ENCODE results near the gene KNTC1. TPM values are rescaled to one million over a fixed set of nuclear protein-coding genes. Genes with fewer than 3 reads are reported as not detected.

The KNTC1 gene
- total RNA-seq, 1 donor from 2014 or later, result 8.4 TPM

DNA sequence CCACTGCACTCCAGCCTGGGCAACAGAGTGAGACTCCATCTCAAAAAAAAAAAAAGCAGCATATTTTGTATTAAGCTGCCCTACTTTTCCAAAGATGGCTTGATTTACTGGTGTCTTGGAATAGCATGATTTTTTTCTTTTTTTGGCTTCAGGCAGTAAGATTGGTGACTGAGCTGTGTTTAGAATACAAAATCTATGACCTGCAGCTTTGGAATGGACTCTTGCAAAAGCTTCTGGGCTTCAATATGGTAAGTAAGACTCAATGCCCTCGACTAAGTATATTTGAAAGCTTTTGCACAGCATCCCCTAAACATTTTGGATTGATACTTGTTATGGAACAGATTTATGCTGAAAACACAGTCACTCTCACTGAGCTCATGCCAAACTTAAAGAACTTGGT is 87.8 kb downstream of the KNTC1 start:
- no peak overlapping the region for H3K27ac ChIP-seq
- no peak for DNase-seq
- ATAC-seq, result no peak
- peaks cover 15% of the 10 kb centered on the region for H3K36me3 ChIP-seq
- H3K4me1 ChIP-seq, result no peaks in the 10 kb centered on the region
- H3K9me3 ChIP-seq, result no peaks in the 10 kb centered on the region
- H3K4me3 ChIP-seq, result no peak overlapping the region
- intact Hi-C loops (cut with DNase I), result no loop called here
- TF ChIP-seq, protein P1, sequence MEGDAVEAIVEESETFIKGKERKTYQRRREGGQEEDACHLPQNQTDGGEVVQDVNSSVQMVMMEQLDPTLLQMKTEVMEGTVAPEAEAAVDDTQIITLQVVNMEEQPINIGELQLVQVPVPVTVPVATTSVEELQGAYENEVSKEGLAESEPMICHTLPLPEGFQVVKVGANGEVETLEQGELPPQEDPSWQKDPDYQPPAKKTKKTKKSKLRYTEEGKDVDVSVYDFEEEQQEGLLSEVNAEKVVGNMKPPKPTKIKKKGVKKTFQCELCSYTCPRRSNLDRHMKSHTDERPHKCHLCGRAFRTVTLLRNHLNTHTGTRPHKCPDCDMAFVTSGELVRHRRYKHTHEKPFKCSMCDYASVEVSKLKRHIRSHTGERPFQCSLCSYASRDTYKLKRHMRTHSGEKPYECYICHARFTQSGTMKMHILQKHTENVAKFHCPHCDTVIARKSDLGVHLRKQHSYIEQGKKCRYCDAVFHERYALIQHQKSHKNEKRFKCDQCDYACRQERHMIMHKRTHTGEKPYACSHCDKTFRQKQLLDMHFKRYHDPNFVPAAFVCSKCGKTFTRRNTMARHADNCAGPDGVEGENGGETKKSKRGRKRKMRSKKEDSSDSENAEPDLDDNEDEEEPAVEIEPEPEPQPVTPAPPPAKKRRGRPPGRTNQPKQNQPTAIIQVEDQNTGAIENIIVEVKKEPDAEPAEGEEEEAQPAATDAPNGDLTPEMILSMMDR (IDR thresholded peaks at IDR 0.05), result no peak
- no peaks in the 10 kb centered on the region for H3K27me3 ChIP-seq

DNA sequence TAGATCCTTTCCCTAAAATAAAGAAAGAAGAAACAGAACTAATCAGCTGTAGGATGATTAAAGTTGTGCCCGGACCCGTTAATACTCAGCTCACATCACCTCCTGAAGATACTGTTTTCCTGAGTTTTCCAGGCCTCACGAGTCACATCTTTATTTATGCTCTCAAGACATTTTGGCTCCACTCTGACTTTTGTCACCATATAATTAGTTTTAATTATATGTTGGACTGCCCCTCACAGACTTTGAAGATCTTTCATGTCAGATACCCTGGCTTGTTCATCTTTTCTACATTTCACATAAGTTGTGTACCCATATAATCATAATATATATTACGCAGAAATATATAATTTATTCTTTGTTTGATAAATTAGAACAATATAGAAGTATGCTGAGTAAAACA is 88.7 kb downstream of the KNTC1 start:
- H3K9me3 ChIP-seq, result no peaks in the 10 kb centered on the region
- no peak overlapping the region for H3K4me3 ChIP-seq
- no peak for ATAC-seq
- no peak overlapping the region for H3K27ac ChIP-seq
- peaks cover 14% of the 10 kb centered on the region for H3K36me3 ChIP-seq
- no peaks in the 10 kb centered on the region for H3K4me1 ChIP-seq
- intact Hi-C loops (cut with DNase I), result no loop called here
- TF ChIP-seq, protein P1 (IDR thresholded peaks at IDR 0.05), result no peak
- H3K27me3 ChIP-seq, result no peaks in the 10 kb centered on the region
- no peak for DNase-seq

DNA sequence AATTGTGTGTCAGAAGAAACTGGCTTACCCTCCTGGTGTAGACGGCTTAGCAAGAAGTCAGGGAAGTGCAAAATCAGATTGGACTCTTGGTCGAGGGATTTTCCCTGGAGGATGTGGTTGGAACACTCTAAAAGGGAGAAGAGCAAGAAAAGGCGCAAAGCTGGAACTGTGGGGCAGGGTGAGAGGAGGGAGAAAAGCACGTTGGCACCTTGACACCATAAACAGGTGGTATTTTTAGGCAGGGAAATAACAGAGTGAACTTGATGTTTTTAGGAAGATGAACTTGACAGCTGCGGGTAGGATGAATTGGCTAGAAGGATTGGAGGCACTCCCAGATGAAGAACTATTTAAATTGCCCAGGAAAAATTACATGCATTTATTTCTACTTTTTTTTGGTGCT is 108.4 kb downstream of the KNTC1 start:
- no peaks in the 10 kb centered on the region for H3K9me3 ChIP-seq
- TF ChIP-seq, protein P1 (IDR thresholded peaks at IDR 0.05), result no peak
- DNase-seq (no peak), ATAC-seq (no peak)
- H3K27ac ChIP-seq, result no peak overlapping the region
- H3K27me3 ChIP-seq, result no peaks in the 10 kb centered on the region
- H3K36me3 ChIP-seq, result no peaks in the 10 kb centered on the region
- H3K4me1 ChIP-seq, result no peaks in the 10 kb centered on the region
- no peak overlapping the region for H3K4me3 ChIP-seq
- intact Hi-C loops (cut with DNase I), result loop anchor here (5.0 kb wide), 1 partner anchor 117 kb away; the partner anchor contains the start of gene DENR

DNA sequence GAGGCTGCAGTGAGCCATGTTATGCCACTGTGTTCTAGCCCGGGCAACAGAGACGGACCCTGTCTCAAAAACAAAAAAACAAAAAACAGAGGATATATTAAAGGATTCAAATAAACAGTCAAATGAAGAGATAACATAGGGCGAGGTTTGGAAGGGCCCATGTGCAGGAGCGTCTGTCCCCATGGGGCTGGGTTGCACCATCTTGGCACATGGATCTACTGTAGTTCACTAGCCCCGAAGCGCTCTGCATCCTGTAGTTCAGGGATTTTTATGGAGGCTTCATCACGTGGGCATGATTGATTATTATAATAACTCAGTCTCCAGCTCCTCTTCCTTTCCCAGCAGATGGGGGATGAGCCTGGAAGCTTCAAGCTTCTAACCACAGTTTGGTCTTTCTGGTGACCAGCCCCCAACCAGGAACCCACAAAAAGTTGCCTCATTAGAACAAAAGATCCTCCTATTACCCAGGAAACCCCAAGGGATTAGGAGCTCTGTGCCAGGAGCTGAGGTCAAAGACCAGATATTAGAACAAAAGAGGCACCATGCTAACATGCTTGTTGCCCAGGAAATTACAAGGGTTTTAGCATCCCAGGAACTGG is 116.3 kb downstream of the KNTC1 start:
- no peak overlapping the region for H3K27ac ChIP-seq

DNA sequence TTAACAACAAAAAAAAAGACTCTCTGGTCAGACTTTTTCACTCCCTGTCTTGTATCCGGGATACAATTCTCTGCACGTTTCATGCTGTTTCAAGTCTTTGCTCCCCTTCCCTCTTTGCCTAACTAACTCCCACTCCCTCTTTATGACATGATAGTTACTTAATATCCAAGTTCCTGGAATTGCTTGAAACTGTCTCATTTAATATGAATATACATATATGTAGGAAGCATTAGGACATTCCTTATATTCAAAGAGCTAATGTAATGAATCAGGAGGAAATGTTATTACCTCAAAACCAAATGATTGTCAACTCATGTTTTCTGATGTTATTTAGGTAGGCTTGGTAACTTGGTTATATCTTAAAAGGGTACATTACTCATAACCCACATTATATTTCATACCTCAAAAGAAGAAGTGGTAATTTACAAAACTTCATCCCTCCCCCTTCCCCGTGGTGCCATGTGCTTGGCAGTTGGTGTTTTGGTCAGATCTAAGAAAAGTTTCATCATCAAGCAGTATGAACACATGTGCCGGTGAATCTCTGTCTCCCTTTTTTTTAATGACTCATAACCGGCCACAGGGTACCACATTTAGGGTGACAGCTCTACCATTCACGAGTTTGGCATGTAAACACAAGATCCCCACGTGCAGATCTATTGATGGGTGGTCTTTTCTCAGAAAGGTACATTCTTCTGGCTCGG is 119.6 kb downstream of the KNTC1 start:
- Histone ChIP-seq H3K36me3 (no peaks in the 10 kb centered on the region), H3K27me3 (no peaks in the 10 kb centered on the region), H3K27ac (no peak overlapping the region), H3K4me3 (no peak overlapping the region), H3K9me3 (no peaks in the 10 kb centered on the region), H3K4me1 (no peaks in the 10 kb centered on the region)
- TF ChIP-seq, protein P1 (IDR thresholded peaks at IDR 0.05), result no peak
- peak; percentile 82 for ATAC-seq
- DNase-seq, result no peak
- intact Hi-C loops (cut with DNase I), result no loop called here

More for the DNA sequence above, 116.3 kb downstream of the KNTC1 start:
- DNase-seq (no peak), ATAC-seq (no peak)
- H3K4me3 ChIP-seq, result no peak overlapping the region
- no peaks in the 10 kb centered on the region for H3K9me3 ChIP-seq
- no peaks in the 10 kb centered on the region for H3K27me3 ChIP-seq
- no peaks in the 10 kb centered on the region for H3K36me3 ChIP-seq
- intact Hi-C loops (cut with DNase I), result no loop called here
- H3K4me1 ChIP-seq, result no peaks in the 10 kb centered on the region
- TF ChIP-seq, protein P1 (IDR thresholded peaks at IDR 0.05), result no peak
